Liver (tissue), 5 donors: Measurements from ENCODE around the gene FREM1. TPM values are rescaled to one million over a fixed set of nuclear protein-coding genes. Genes with fewer than 3 reads are reported as not detected.

Experiments used
- polyA plus RNA-seq, 2 donors: library from polyadenylated mRNA; stranded (reverse) in 1 of 2; unstranded in 1 of 2; fragments of 200-250 nt in 1 of 2; fragments of >200 nt in 1 of 2; fragmentation: Nextera tagmentation in 1 of 2; extraction: Ambion mirVana in 1 of 2; gene quantifications; one replicate each; pipeline versions ENCODE4 v1.2.1 to v1.2.3, GENCODE V29; 2013 to 2015
- small RNA-seq: library from RNA; depleted of rRNA; stranded (forward); fragments of <200 nt; gene quantifications from one replicate; pipeline ENCODE3, GENCODE V24; 2014
- total RNA-seq, 2 donors: library from RNA; depleted of rRNA; stranded (reverse); fragments of >200 nt; gene quantifications; one replicate each; pipeline ENCODE4 v1.2.3, GENCODE V29; 2014
- donor health status: healthy.
- donor health status: healthy.
- donor health status: healthy.

The FREM1 gene
- total and polyA plus RNA-seq, 4 donors = 0.39 to 4.7 (median 1.1) TPM

Small RNA genes lying within 50 kb of the gene (small RNA-seq; reads per million reads assigned to genes)
- not detected for gene RNU6-1260P

Other genes with a start within 250 kb of the FREM1 start
- gene ZDHHC21, start 217.0 kb downstream of the FREM1 start, total RNA-seq = 1 to 10 TPM; 3.4 to 6.0 TPM
- 1 to 10 TPM; 1.3 to 2.1 TPM for gene ZDHHC21, start 217.0 kb downstream of the FREM1 start, polyA plus RNA-seq
- not detected for gene CER1, start 187.7 kb downstream of the FREM1 start, total RNA-seq
- gene CER1, start 187.7 kb downstream of the FREM1 start, polyA plus RNA-seq = not detected